ENCODE results near the gene RPS21.

- TF ChIP-seq CTCF (IDR thresholded peaks at IDR 0.05; ENCODE audit: low read depth, low read length, poor library complexity, severe bottlenecking) (no peak), EZH2phosphoT487 (IDR thresholded peaks at IDR 0.05; ENCODE audit: borderline replicate concordance, low read length) (no peak)
Measured at GRCh38 chr20:62411479-62412193, 24.7 kb downstream of the RPS21 start.
